B cell (primary cell): Measurements from ENCODE around the gene CCDC34. TPM values are rescaled to one million over a fixed set of nuclear protein-coding genes. Genes with fewer than 3 reads are reported as not detected.
"Not testable (repeated sequence)": the region's sequence is repeated elsewhere in the genome, so short reads cannot be mapped to it uniquely, and the experiment has no call there.

Experiments
- ATAC-seq: fragments of 200-7000 bp; cut with Tn5 transposase; one replicate; pipeline ENCODE4 v1.10.0; 2021; ENCODE audit warnings: low read depth, mild to moderate bottlenecking, moderate number of reproducible peaks, moderate library complexity
- CTCF ChIA-PET: fragments of 350-600 bp; sonication (Branson Sonifier 250); formaldehyde crosslinking; loops from one replicate; lab custom pipeline; 2021; ENCODE audit warnings: antibody characterized with exemption, inconsistent platforms; lab: Charles Lee
- POLR2A ChIA-PET: fragments of 350-600 bp; sonication (Branson Sonifier 250); formaldehyde crosslinking; loops from one replicate; lab custom pipeline; 2021; ENCODE audit warnings: antibody characterized with exemption; lab: Charles Lee
- DNase-seq: peaks from one replicate; pipeline ENCODE4 v3.0.0; 2013
- H2AFZ ChIP-seq: 2 replicates; pipeline ENCODE4 v1.6.1; 2012; ENCODE audit warnings: mild to moderate bottlenecking, low read depth, low read length; ENCODE audit not compliant: insufficient read depth, poor library complexity, severe bottlenecking
- H3K27ac ChIP-seq, 2 donors: 1 replicate in 1 of 2; 2 replicates in 1 of 2; pipeline ENCODE4 v1.5.1; 2012 to 2013; ENCODE audit warnings: low read length in 2 of 2, mild to moderate bottlenecking in 2 of 2, moderate library complexity in 1 of 2
- H3K27me3 ChIP-seq, 4 experiments: fragments of 200-600 bp in 1 of 4; sonication (generic) in 1 of 4; replicated peaks in 1 of 4; 1 replicate in 2 of 4; 2 replicates in 2 of 4; pipeline versions ENCODE4 v1.6.1 to v1.7.0; 2013 to 2016; ENCODE audit warnings: low read length in 3 of 4, mild to moderate bottlenecking in 2 of 4, mixed read lengths in 1 of 4, moderate library complexity in 1 of 4; ENCODE audit not compliant: insufficient read depth in 4 of 4, control insufficient read depth in 3 of 4; ENCODE audit errors: control extremely low read depth in 1 of 4
- H3K36me3 ChIP-seq, 2 experiments: replicated peaks in 1 of 2; 1 replicate in 1 of 2; 2 replicates in 1 of 2; pipeline versions ENCODE4 v1.6.1 to v1.7.1; 2013; ENCODE audit warnings: low read length in 1 of 2; ENCODE audit not compliant: insufficient read depth in 2 of 2, control insufficient read depth in 1 of 2; ENCODE audit errors: control extremely low read depth in 1 of 2, extremely low read depth in 1 of 2
- H3K4me1 ChIP-seq, 2 donors: fragments of 200-600 bp in 1 of 2; sonication (generic) in 1 of 2; 1 replicate in 1 of 2; 2 replicates in 1 of 2; pipeline versions ENCODE4 v1.5.1 to v1.6.1; 2013 to 2017; ENCODE audit warnings: low read length in 2 of 2; ENCODE audit not compliant: control insufficient read depth in 2 of 2, insufficient read depth in 2 of 2
- H3K4me2 ChIP-seq: replicated peaks from 2 replicates; pipeline ENCODE3; 2012; ENCODE audit warnings: mild to moderate bottlenecking, low read depth, low read length; ENCODE audit not compliant: poor library complexity, severe bottlenecking
- H3K4me3 ChIP-seq, 5 experiments: fragments of 200-600 bp in 1 of 5; sonication (generic) in 1 of 5; 1 replicate in 3 of 5; 2 replicates in 2 of 5; pipeline versions ENCODE4 v1.5.1 to v1.7.0; 2011 to 2016; ENCODE audit warnings: low read length in 4 of 5, mild to moderate bottlenecking in 4 of 5, low read depth in 2 of 5, control low read depth in 1 of 5, moderate library complexity in 1 of 5; ENCODE audit not compliant: insufficient read depth in 1 of 5; ENCODE audit errors: control extremely low read depth in 1 of 5, extremely low read depth in 1 of 5
- H3K79me2 ChIP-seq: fragments of 200-600 bp; sonication (generic); one replicate; pipeline ENCODE4 v1.6.0; 2016; ENCODE audit warnings: low read length; ENCODE audit not compliant: control insufficient read depth, insufficient read depth
- H3K9ac ChIP-seq: fragments of 200-600 bp; sonication (generic); 2 replicates; pipeline ENCODE4 v1.6.1; 2017; ENCODE audit warnings: mild to moderate bottlenecking, low read length, moderate library complexity
- H3K9me3 ChIP-seq, 3 donors: one replicate each; pipeline versions ENCODE4 v1.6.1 to v1.7.1; 2013; ENCODE audit warnings: low read length in 2 of 3; ENCODE audit not compliant: control insufficient read depth in 2 of 3, insufficient read depth in 1 of 3; ENCODE audit errors: control extremely low read depth in 1 of 3
- H4K20me1 ChIP-seq: 2 replicates; pipeline ENCODE4 v1.6.0; 2012; ENCODE audit warnings: mild to moderate bottlenecking, low read length; ENCODE audit not compliant: insufficient read depth, control insufficient read depth, poor library complexity, severe bottlenecking
- H3K27ac Mint-ChIP-seq: one replicate; pipeline ENCODE4 v1.8.0; 2021; ENCODE audit warnings: mixed read lengths
- H3K27me3 Mint-ChIP-seq: one replicate; pipeline ENCODE4 v1.8.0; 2021; ENCODE audit warnings: mixed read lengths
- H3K4me1 Mint-ChIP-seq: one replicate; pipeline ENCODE4 v1.8.0; 2021; ENCODE audit warnings: mixed read lengths
- H3K4me3 Mint-ChIP-seq: one replicate; pipeline ENCODE4 v1.8.0; 2021; ENCODE audit warnings: mixed read lengths
- H3K9me3 Mint-ChIP-seq: one replicate; pipeline ENCODE4 v1.8.0; 2022; ENCODE audit warnings: mixed read lengths; ENCODE audit not compliant: insufficient read depth
- EZH2 ChIP-seq: IDR thresholded peaks from 2 replicates; pipeline ENCODE4 v1.6.1; 2012; ENCODE audit warnings: borderline replicate concordance, low read depth, mild to moderate bottlenecking, moderate library complexity, low read length; ENCODE audit not compliant: insufficient read depth, poor library complexity, severe bottlenecking
- WGBS: methylation state at CpG from one replicate; pipeline ENCODE4 v1.1.5; 2013; ENCODE audit warnings: missing lambda C conversion rate; ENCODE audit not compliant: insufficient coverage; 5-methylcytosine and 5-hydroxymethylcytosine counted together
- intact Hi-C: fragments of 100-400 bp; cut with micrococcal nuclease; formaldehyde crosslinking; loops from one replicate; pipeline ENCODE4 v1.10.0; 2022
- polyA plus RNA-seq: library from polyadenylated mRNA; depleted of rRNA; stranded (reverse); fragments of >200 nt; gene quantifications from 2 replicates; pipeline ENCODE4 v1.2.3, GENCODE V29; 2012
- total RNA-seq, 2 donors: library from RNA; stranded (reverse); fragments of 120-200 nt in 1 of 2; gene quantifications; 1 replicate in 1 of 2; 2 replicates in 1 of 2; pipeline versions ENCODE4 v1.2.3 to v1.2.4, GENCODE V29; 2013 to 2022
- TF ChIP-seq, protein P1 (sequence below): fragments of 200-600 bp; IDR thresholded peaks from one replicate; pipeline ENCODE4 v1.8.0; 2022; ENCODE audit warnings: antibody characterized with exemption, mild to moderate bottlenecking

The CCDC34 gene
- total and polyA plus RNA-seq, 2 donors (not counting 1 experiment from before 2014, with no cell fraction given): 0.94 to 4.1 TPM

DNA sequence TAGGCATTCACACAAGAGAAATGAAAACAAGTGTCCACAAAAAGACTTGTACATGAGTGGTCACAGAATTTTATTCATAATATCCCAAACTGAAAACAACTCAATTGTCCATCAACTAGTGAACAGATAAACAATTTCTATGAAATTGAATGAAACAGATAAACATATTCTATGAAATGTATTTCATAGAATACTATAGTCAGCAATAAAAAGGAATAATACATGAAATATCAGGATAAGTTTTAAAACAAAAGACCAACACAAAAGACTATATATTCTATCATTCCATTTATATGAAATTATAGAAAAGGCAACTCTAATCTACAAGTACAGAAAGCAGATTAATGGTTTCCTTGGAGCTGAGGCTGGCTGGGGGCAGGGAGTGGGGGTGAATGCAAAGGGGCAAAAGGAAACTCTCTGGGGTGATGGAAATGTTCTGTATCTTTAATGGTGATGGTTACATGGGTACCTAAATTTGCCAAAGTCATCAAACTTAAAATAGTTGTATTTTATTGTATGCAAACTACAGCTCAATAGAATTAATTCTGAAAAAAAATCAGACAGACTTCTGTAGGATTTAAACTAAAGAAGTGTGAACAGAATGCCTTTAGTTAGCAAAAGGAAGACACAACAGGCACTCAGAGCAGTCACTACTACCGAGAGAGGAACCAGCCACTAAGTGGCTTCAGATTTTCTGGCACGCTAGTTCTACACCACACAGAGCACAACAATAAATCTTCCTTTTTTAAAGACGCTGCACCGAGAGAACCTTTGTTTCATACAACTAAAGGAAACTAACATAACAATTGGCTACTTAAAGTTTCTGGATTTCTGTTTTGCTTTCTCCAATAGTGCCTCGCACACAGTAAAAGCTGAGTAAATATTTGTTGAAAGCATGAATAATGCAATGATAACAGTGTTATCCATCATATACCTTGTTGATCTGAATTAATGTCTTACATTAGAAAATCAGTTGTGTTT is 15.4 kb downstream of the CCDC34 start:
- Histone ChIP-seq H3K9me3 (no peaks in the 10 kb centered on the region), H4K20me1 (no peaks in the 10 kb centered on the region), H2AFZ (no peak overlapping the region), H3K4me2 (no peak overlapping the region), H3K9ac (no peak overlapping the region), H3K27me3 (no peaks in the 10 kb centered on the region), H3K4me1 (no peaks in the 10 kb centered on the region), H3K36me3 (no peaks in the 10 kb centered on the region), H3K27ac (no peak overlapping the region), H3K79me2 (no peaks in the 10 kb centered on the region), H3K4me3 (no peak overlapping the region)
- H3K27me3 Mint-ChIP-seq: no peaks in the 10 kb centered on the region
- H3K4me3 Mint-ChIP-seq: no peak overlapping the region
- TF ChIP-seq, protein P1, sequence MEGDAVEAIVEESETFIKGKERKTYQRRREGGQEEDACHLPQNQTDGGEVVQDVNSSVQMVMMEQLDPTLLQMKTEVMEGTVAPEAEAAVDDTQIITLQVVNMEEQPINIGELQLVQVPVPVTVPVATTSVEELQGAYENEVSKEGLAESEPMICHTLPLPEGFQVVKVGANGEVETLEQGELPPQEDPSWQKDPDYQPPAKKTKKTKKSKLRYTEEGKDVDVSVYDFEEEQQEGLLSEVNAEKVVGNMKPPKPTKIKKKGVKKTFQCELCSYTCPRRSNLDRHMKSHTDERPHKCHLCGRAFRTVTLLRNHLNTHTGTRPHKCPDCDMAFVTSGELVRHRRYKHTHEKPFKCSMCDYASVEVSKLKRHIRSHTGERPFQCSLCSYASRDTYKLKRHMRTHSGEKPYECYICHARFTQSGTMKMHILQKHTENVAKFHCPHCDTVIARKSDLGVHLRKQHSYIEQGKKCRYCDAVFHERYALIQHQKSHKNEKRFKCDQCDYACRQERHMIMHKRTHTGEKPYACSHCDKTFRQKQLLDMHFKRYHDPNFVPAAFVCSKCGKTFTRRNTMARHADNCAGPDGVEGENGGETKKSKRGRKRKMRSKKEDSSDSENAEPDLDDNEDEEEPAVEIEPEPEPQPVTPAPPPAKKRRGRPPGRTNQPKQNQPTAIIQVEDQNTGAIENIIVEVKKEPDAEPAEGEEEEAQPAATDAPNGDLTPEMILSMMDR: no peak
- no peak for TF ChIP-seq EZH2
- intact Hi-C loops: no loop called here
- H3K9me3 Mint-ChIP-seq: no peaks in the 10 kb centered on the region
- H3K27ac Mint-ChIP-seq: no peak overlapping the region
- ATAC-seq (no peak), DNase-seq (no peak)
- 88% methylated on average over 2 of the region's 5 CpGs for WGBS
- POLR2A ChIA-PET: no interaction called here
- CTCF ChIA-PET: no interaction called here
- H3K4me1 Mint-ChIP-seq: no peaks in the 10 kb centered on the region

DNA sequence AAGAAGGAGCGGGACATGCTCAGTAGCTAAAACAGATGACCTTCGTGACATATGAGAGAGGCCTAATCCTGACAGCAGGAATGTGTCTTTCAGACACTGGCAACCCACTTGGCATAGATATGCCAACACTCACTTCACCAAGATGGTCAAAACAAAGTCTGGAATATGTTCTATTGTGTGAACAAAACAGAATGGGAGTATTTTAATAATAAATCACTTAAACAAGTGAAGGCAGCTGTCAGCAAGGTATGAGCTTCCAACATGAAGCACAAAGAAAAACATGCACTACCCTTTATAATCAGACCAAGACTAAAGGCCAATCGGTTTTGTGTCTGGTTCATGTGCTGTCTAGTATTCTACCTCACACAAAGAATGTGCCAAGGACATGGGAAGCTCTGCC is 23.1 kb downstream of the CCDC34 start:
- WGBS: 85% methylated on average over 2 of the region's 3 CpGs
- TF ChIP-seq, protein P1: no peak
- TF ChIP-seq EZH2: no peak
- no peaks in the 10 kb centered on the region for H3K27me3 Mint-ChIP-seq

DNA sequence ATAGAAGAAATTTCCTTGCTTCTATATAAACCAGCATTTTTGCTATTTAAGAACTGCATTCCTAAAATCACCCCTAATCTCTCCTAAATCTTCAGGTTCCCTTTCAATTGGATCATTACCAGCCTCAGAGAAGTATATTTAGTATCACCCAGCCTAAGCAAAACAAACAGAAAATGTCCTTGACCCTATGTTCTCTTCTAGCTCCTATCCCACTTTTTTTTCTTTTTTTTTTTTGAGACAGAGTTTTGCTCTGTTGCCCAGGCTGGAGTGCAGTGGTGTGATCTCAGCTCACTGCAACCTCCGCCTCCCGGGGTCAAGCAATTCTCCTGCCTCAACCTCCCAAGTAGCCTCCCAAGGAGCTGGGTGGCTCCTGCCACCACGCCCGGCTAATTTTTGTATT is 28.3 kb downstream of the CCDC34 start:
- H3K4me1 Mint-ChIP-seq, H3K4me1 ChIP-seq, DNase-seq, H3K27me3 ChIP-seq, intact Hi-C loops, H2AFZ ChIP-seq, H3K9me3 ChIP-seq, H4K20me1 ChIP-seq, H3K27ac Mint-ChIP-seq, H3K4me3 ChIP-seq, H3K4me3 Mint-ChIP-seq, H3K36me3 ChIP-seq, H3K9ac ChIP-seq, H3K79me2 ChIP-seq, H3K9me3 Mint-ChIP-seq, ATAC-seq, H3K27ac ChIP-seq, POLR2A ChIA-PET, H3K27me3 Mint-ChIP-seq, H3K4me2 ChIP-seq, CTCF ChIA-PET: not testable (repeated sequence)
- WGBS: 92% methylated on average over 2 of the region's 4 CpGs

More for the DNA sequence above, 23.1 kb downstream of the CCDC34 start:
- Histone ChIP-seq H3K4me1 (no peaks in the 10 kb centered on the region), H3K36me3 (no peaks in the 10 kb centered on the region), H3K27ac (no peak overlapping the region), H3K9ac (no peak overlapping the region), H3K4me3 (no peak overlapping the region), H4K20me1 (no peaks in the 10 kb centered on the region), H3K9me3 (no peaks in the 10 kb centered on the region), H3K27me3 (no peaks in the 10 kb centered on the region), H3K4me2 (no peak overlapping the region), H3K79me2 (no peaks in the 10 kb centered on the region), H2AFZ (no peak overlapping the region)
- DNase-seq: no peak
- intact Hi-C loops: no loop called here
- ATAC-seq: no peak
- H3K4me3 Mint-ChIP-seq: no peak overlapping the region
- H3K27ac Mint-ChIP-seq: no peak overlapping the region
- CTCF ChIA-PET: no interaction called here
- POLR2A ChIA-PET: no interaction called here
- no peaks in the 10 kb centered on the region for H3K9me3 Mint-ChIP-seq
- no peaks in the 10 kb centered on the region for H3K4me1 Mint-ChIP-seq
